ENCODE results near the gene TTYH1.
"Not testable (repeated sequence)": the region's sequence is repeated elsewhere in the genome, so short reads cannot be mapped to it uniquely, and the experiment has no call there.

Gene TTYH1

GRCh38 chr19:54415208-54415900, at the start of gene TTYH1:
Gene TTYH1, plus strand, starts transcription at chr19:54415464. Its CDS starts 89 bp downstream, at chr19:54415553.
- no peak for DNase-seq

GRCh38 chr19:54365798-54366197, 49.5 kb upstream of the TTYH1 start:
- not testable (repeated sequence) for DNase-seq

GRCh38 chr19:54366811-54367210, 48.5 kb upstream of the TTYH1 start:
- DNase-seq: no peak

- DNase-seq: no peak
These were observed 46.1 kb upstream of the TTYH1 start for GRCh38 chr19:54369082-54369687.

- DNase-seq: not testable (repeated sequence)
These were observed 45.4 kb upstream of the TTYH1 start for GRCh38 chr19:54369688-54370433.

GRCh38 chr19:54370434-54370796, 44.8 kb upstream of the TTYH1 start:
- not testable (repeated sequence) for DNase-seq

- not testable (repeated sequence) for DNase-seq
These were observed 43.8 kb upstream of the TTYH1 start for GRCh38 chr19:54371453-54371852.

- DNase-seq: no peak
These were observed 41.3 kb upstream of the TTYH1 start for GRCh38 chr19:54373781-54374631.

GRCh38 chr19:54375181-54375938, 39.9 kb upstream of the TTYH1 start:
- not testable (repeated sequence) for DNase-seq

- DNase-seq: no peak
These were observed 38.5 kb upstream of the TTYH1 start for GRCh38 chr19:54376610-54377285.

GRCh38 chr19:54379187-54379678, 36.0 kb upstream of the TTYH1 start:
- no peak for DNase-seq

GRCh38 chr19:54380897-54381296, 34.4 kb upstream of the TTYH1 start:
- no peak for DNase-seq

GRCh38 chr19:54382041-54382440, 33.2 kb upstream of the TTYH1 start:
- not testable (repeated sequence) for DNase-seq

- no peak for DNase-seq
These were observed 31.9 kb upstream of the TTYH1 start for GRCh38 chr19:54383330-54383729.

GRCh38 chr19:54387991-54388801, 27.1 kb upstream of the TTYH1 start:
- no peak for DNase-seq

- DNase-seq: no peak
These were observed 26.5 kb upstream of the TTYH1 start for GRCh38 chr19:54388802-54389139.

- no peak for DNase-seq
These were observed 25.7 kb upstream of the TTYH1 start for GRCh38 chr19:54389553-54389952.

GRCh38 chr19:54390942-54391577, 24.2 kb upstream of the TTYH1 start:
- DNase-seq: no peak

GRCh38 chr19:54391589-54392061, 23.6 kb upstream of the TTYH1 start:
- no peak for DNase-seq

- DNase-seq: no peak
These were observed 23.2 kb upstream of the TTYH1 start for GRCh38 chr19:54392105-54392504.
